Measurements from ENCODE around the gene LURAP1L.

GRCh38 chr9:12753931-12754330 lies 20.9 kb upstream of the LURAP1L start:
- no peak for TF ChIP-seq CTCF (IDR thresholded peaks at IDR 0.05)
- no peak for TF ChIP-seq POLR2A (IDR thresholded peaks at IDR 0.05; ENCODE audit: low read depth)
- no peak for TF ChIP-seq POLR2AphosphoS5 (IDR thresholded peaks at IDR 0.05)
